ENCODE measurements around the gene STARD10.

DNA sequence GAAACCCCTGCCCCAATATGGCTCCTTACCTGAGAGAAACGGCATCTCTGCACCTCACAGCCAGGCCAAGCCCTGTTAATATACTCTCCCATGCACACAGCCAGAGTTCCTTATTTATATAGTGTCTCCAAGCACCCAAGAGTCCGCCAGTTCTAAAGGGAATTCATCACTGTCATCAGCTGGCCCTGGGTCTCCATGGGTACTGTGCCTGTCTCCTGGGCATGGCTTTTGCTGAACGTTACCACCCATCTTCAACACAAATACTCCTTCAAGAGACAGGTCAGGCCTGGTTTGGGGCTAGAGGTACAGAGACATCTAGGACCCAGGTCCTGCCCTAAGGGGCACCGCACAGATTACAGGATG is 18.7 kb upstream of the STARD10 start:
- TF ChIP-seq MAFK (IDR thresholded peaks at IDR 0.05; ENCODE audit: low read depth, low read length) (no peak), POLR2A (IDR thresholded peaks at IDR 0.05; ENCODE audit: control extremely low read depth in 1 of 2, low read depth in 2 of 2, low read length in 2 of 2) (no peak)
- TF ChIP-seq, protein P1, sequence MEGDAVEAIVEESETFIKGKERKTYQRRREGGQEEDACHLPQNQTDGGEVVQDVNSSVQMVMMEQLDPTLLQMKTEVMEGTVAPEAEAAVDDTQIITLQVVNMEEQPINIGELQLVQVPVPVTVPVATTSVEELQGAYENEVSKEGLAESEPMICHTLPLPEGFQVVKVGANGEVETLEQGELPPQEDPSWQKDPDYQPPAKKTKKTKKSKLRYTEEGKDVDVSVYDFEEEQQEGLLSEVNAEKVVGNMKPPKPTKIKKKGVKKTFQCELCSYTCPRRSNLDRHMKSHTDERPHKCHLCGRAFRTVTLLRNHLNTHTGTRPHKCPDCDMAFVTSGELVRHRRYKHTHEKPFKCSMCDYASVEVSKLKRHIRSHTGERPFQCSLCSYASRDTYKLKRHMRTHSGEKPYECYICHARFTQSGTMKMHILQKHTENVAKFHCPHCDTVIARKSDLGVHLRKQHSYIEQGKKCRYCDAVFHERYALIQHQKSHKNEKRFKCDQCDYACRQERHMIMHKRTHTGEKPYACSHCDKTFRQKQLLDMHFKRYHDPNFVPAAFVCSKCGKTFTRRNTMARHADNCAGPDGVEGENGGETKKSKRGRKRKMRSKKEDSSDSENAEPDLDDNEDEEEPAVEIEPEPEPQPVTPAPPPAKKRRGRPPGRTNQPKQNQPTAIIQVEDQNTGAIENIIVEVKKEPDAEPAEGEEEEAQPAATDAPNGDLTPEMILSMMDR (IDR thresholded peaks at IDR 0.05; ENCODE audit: control extremely low read depth in 1 of 3, insufficient read depth in 1 of 3, low read depth in 1 of 3, low read length in 3 of 3): no peak

Measured in H1 (cell line).